Activated T-helper 2 cell treated with anti-CD3 and anti-CD28 coated beads, Interferon-gamma antibody, Interleukin-2, Interleukin-4, amounts not matched to agents 10 μg/mL and 5 μg/mL and 100 μg/mL, durations not matched to agents 14 hours and 24 hours and 36 hours (primary cell): ENCODE measurements around the gene CISTR. TPM values are rescaled to one million over a fixed set of nuclear protein-coding genes. Genes with fewer than 3 reads are reported as not detected.

Source experiments
- DNase-seq: peaks from one replicate; pipeline ENCODE4 v3.0.0; 2021; ENCODE audit warnings: low spot score
- H3K27ac Mint-ChIP-seq: one replicate; pipeline ENCODE4 v1.8.0; 2021; ENCODE audit warnings: mixed read lengths
- H3K27me3 Mint-ChIP-seq: one replicate; pipeline ENCODE4 v1.8.0; 2021; ENCODE audit warnings: low read depth, mixed read lengths
- H3K36me3 Mint-ChIP-seq: one replicate; pipeline ENCODE4 v1.8.0; 2021; ENCODE audit warnings: low read depth, mixed read lengths
- H3K4me1 Mint-ChIP-seq: one replicate; pipeline ENCODE4 v1.8.0; 2021; ENCODE audit warnings: low read depth, mixed read lengths
- H3K4me3 Mint-ChIP-seq: one replicate; pipeline ENCODE4 v1.8.0; 2021; ENCODE audit warnings: low read depth, mild to moderate bottlenecking, moderate library complexity, mixed read lengths
- H3K9me3 Mint-ChIP-seq: one replicate; pipeline ENCODE4 v1.8.0; 2021; ENCODE audit warnings: mixed read lengths
- intact Hi-C: fragments of 100-400 bp; cut with micrococcal nuclease; formaldehyde crosslinking; loops from one replicate; pipeline ENCODE4 v1.15.1; 2023
- total RNA-seq: library from RNA; stranded (reverse); gene quantifications from 2 replicates; pipeline ENCODE4 v1.2.3, GENCODE V29; 2022

Gene CISTR
- total RNA-seq, 1 donor from 2014 or later, result not detected

GRCh38 chr12:53699678-53700025 is 52.1 kb downstream of the CISTR start:
- Mint-ChIP-seq H3K27me3 (peaks cover 85% of the 10 kb centered on the region), H3K4me1 (peaks cover 18% of the 10 kb centered on the region), H3K9me3 (no peaks in the 10 kb centered on the region), H3K4me3 (no peak overlapping the region), H3K36me3 (no peaks in the 10 kb centered on the region), H3K27ac (no peak overlapping the region)
- intact Hi-C loops, result loop anchor here (5.0 to 10.0 kb wide), 2 partner anchors 233 to 295 kb away; no protein-coding TSS in a partner anchor
- DNase-seq, result no peak

- Mint-ChIP-seq H3K4me1 (peaks cover 23% of the 10 kb centered on the region), H3K9me3 (no peaks in the 10 kb centered on the region), H3K27ac (no peak overlapping the region), H3K36me3 (no peaks in the 10 kb centered on the region), H3K4me3 (no peak overlapping the region), H3K27me3 (peaks cover 86% of the 10 kb centered on the region)
- no peak for DNase-seq
- intact Hi-C loops, result loop anchor here (5.0 to 10.0 kb wide), 2 partner anchors 233 to 296 kb away; no protein-coding TSS in a partner anchor
These were observed 52.7 kb downstream of the CISTR start for GRCh38 chr12:53698948-53699677.

- intact Hi-C loops, result loop anchor here (5.0 to 10.0 kb wide), 2 partner anchors 236 to 298 kb away; no protein-coding TSS in a partner anchor
- H3K36me3 Mint-ChIP-seq, result no peaks in the 10 kb centered on the region
- no peak overlapping the region for H3K27ac Mint-ChIP-seq
- H3K9me3 Mint-ChIP-seq, result no peaks in the 10 kb centered on the region
- no peak overlapping the region for H3K4me3 Mint-ChIP-seq
- H3K27me3 Mint-ChIP-seq, result peaks cover 77% of the 10 kb centered on the region
- no peak for DNase-seq
- H3K4me1 Mint-ChIP-seq, result peaks cover 20% of the 10 kb centered on the region
These were observed 55.0 kb downstream of the CISTR start for GRCh38 chr12:53696655-53697331.

Other genes starting within 250 kb of the CISTR start
- gene NPFF, start 244.5 kb downstream of the CISTR start, total RNA-seq, result not detected in 2 replicates
- 28.0 and 32.0 TPM in 2 replicates for gene ATF7, start 125.6 kb downstream of the CISTR start, total RNA-seq
- gene ATP5MC2, start 75.9 kb downstream of the CISTR start, total RNA-seq, result 433 and 438 TPM in 2 replicates
- 19.8 and 22.4 TPM in 2 replicates for gene CALCOCO1, start 24.5 kb downstream of the CISTR start, total RNA-seq
- not detected in 2 replicates for gene HOXC13, start 186.9 kb upstream of the CISTR start, total RNA-seq
- gene HOXC12, start 202.9 kb upstream of the CISTR start, total RNA-seq, result not detected in 2 replicates
- not detected in 2 replicates for gene HOXC11, start 221.1 kb upstream of the CISTR start, total RNA-seq
- gene HOTAIR, start 223.0 kb upstream of the CISTR start, total RNA-seq, result not detected in 2 replicates
- not detected in 2 replicates for gene HOXC10, start 233.2 kb upstream of the CISTR start, total RNA-seq
- not detected in 2 replicates for gene HOXC9, start 248.2 kb upstream of the CISTR start, total RNA-seq